HCT116 (cell line): ENCODE results near the gene GPAM. TPM values are rescaled to one million over a fixed set of nuclear protein-coding genes. Genes with fewer than 3 reads are reported as not detected.

ENCODE experiments used
- ATAC-seq: fragments of 200-7000 bp; cut with Tn5 transposase; 2 replicates; pipeline ENCODE4 v1.9.1; 2020; ENCODE audit warnings: mild to moderate bottlenecking, moderate library complexity
- BruUV-seq: library from RNA; stranded (reverse); fragments of 400-500 nt; replicated peaks from 2 replicates; lab custom pipeline; 2021; lab: Mats Ljungman, UMichigan
- CTCF ChIA-PET: fragments of 300-600 bp; sonication (Branson Sonifier 250); formaldehyde crosslinking; loops from one replicate; lab custom pipeline; 2021; ENCODE audit warnings: antibody characterized with exemption; lab: Charles Lee
- POLR2A ChIA-PET: fragments of 300-600, 350-600 bp; sonication (Branson Sonifier 250); formaldehyde crosslinking; loops from one replicate; lab custom pipeline; 2021; ENCODE audit warnings: antibody characterized with exemption; lab: Charles Lee
- RAD21 ChIA-PET, 2 experiments: fragments of 300-600 bp; sonication (Branson Sonifier 250); formaldehyde crosslinking; loops; one replicate each; lab custom pipeline; 2023; ENCODE audit warnings: low total read pairs in 2 of 2; ENCODE audit not compliant: uncharacterized antibody in 2 of 2, unreplicated experiment in 2 of 2, low non-redundant PET in 1 of 2; lab: Charles Lee
- DNase-seq: peaks from one replicate; pipeline ENCODE4 v3.0.0-alpha.2; 2010; ENCODE audit warnings: low read depth, low spot score
- H2AFZ ChIP-seq: fragments of 200-600 bp; shearing (Covaris generic), sonication (generic); 2 replicates; pipeline ENCODE4 v1.6.1; 2017; ENCODE audit warnings: low read depth, mixed run types, mixed read lengths, antibody characterized with exemption, low read length; ENCODE audit not compliant: poor library complexity, severe bottlenecking
- H3K27ac ChIP-seq: 2 replicates; pipeline ENCODE4 v1.5.1; 2012; ENCODE audit warnings: low read depth, low read length
- H3K27me3 ChIP-seq: fragments of 200-600 bp; sonication (generic); 2 replicates; pipeline ENCODE4 v1.6.1; 2016; ENCODE audit warnings: mixed run types, low read length, mixed read lengths; ENCODE audit not compliant: insufficient read depth
- H3K36me3 ChIP-seq, 2 experiments: fragments of 200-500 bp in 1 of 2; fragments of 200-600 bp in 1 of 2; sonication (Bioruptor generic) in 1 of 2; sonication (generic) in 1 of 2; 2 replicates each; pipeline versions ENCODE4 v1.5.1 to v1.6.1; 2014 to 2016; ENCODE audit warnings: low read length in 2 of 2, inconsistent platforms in 1 of 2, mixed read lengths in 1 of 2, mixed run types in 1 of 2; ENCODE audit not compliant: insufficient read depth in 2 of 2, control insufficient read depth in 1 of 2
- H3K4me1 ChIP-seq, 2 experiments: fragments of 200-600 bp in 1 of 2; sonication (generic) in 1 of 2; 2 replicates each; pipeline versions ENCODE4 v1.5.1 to v1.6.1; 2012 to 2017; ENCODE audit warnings: low read length in 2 of 2, inconsistent platforms in 1 of 2, mild to moderate bottlenecking in 1 of 2, mixed read lengths in 1 of 2, mixed run types in 1 of 2, moderate library complexity in 1 of 2; ENCODE audit not compliant: insufficient read depth in 2 of 2, control insufficient read depth in 1 of 2
- H3K4me2 ChIP-seq: fragments of 200-600 bp; sonication (generic); 2 replicates; pipeline ENCODE4 v1.6.1; 2017; ENCODE audit warnings: mixed run types, low read length, mixed read lengths
- H3K4me3 ChIP-seq, 2 experiments: fragments of 200-600 bp in 1 of 2; sonication (generic) in 1 of 2; replicated peaks in 1 of 2; 2 replicates each; pipeline ENCODE4 v1.5.1; 2011 to 2016; ENCODE audit warnings: low read length in 2 of 2, control low read depth in 1 of 2, low read depth in 1 of 2, mild to moderate bottlenecking in 1 of 2, mixed read lengths in 1 of 2, mixed run types in 1 of 2
- H3K79me2 ChIP-seq: fragments of 200-600 bp; sonication (generic); 2 replicates; pipeline ENCODE4 v1.6.1; 2017; ENCODE audit warnings: mild to moderate bottlenecking, mixed run types, low read length, moderate library complexity, mixed read lengths; ENCODE audit not compliant: insufficient read depth
- H3K9ac ChIP-seq: fragments of 200-600 bp; sonication (generic); 2 replicates; pipeline ENCODE4 v1.6.1; 2016; ENCODE audit warnings: low read length, mixed read lengths
- H3K9me2 ChIP-seq: fragments of 200-600 bp; sonication (generic), shearing (Covaris generic); 2 replicates; pipeline ENCODE4 v1.6.1; 2017; ENCODE audit warnings: mixed run types, mild to moderate bottlenecking, moderate library complexity; ENCODE audit not compliant: insufficient read depth
- H3K9me3 ChIP-seq, 2 experiments: fragments of 200-500 bp in 1 of 2; fragments of 200-600 bp in 1 of 2; sonication (Bioruptor generic) in 1 of 2; sonication (generic) in 1 of 2; 2 replicates each; pipeline ENCODE4 v1.6.1; 2014 to 2017; ENCODE audit warnings: low read length in 2 of 2, mixed read lengths in 2 of 2, inconsistent platforms in 1 of 2, low read depth in 1 of 2, mild to moderate bottlenecking in 1 of 2, mixed run types in 1 of 2, moderate library complexity in 1 of 2; ENCODE audit not compliant: control insufficient read depth in 1 of 2, insufficient read depth in 1 of 2
- H4K20me1 ChIP-seq: fragments of 200-600 bp; sonication (generic), shearing (Covaris generic); 2 replicates; pipeline ENCODE4 v1.6.1; 2017; ENCODE audit warnings: mixed run types, mild to moderate bottlenecking, moderate library complexity; ENCODE audit not compliant: insufficient read depth
- CTCF ChIP-seq, 3 experiments: fragments of 200-600 bp in 1 of 3; sonication (generic) in 1 of 3; IDR thresholded peaks in 2 of 3; conservative IDR thresholded peaks in 1 of 3; 2 replicates each; pipeline ENCODE4 v1.5.1; 2012 to 2017; ENCODE audit warnings: low read depth in 2 of 3, low read length in 2 of 3, antibody characterized with exemption in 1 of 3, borderline replicate concordance in 1 of 3, control low read depth in 1 of 3, mild to moderate bottlenecking in 1 of 3, mixed read lengths in 1 of 3, mixed run types in 1 of 3, moderate library complexity in 1 of 3; ENCODE audit not compliant: insufficient read depth in 1 of 3
- ELF1 ChIP-seq: IDR thresholded peaks from 2 replicates; pipeline ENCODE4 v1.6.1; 2012; ENCODE audit warnings: low read depth, borderline replicate concordance
- EZH2 ChIP-seq: fragments of 200-600 bp; sonication (generic); IDR thresholded peaks from 2 replicates; pipeline ENCODE4 v1.6.1; 2017; ENCODE audit warnings: antibody characterized with exemption, mixed run types
- FOSL1 ChIP-seq: IDR thresholded peaks from 2 replicates; pipeline ENCODE4 v1.6.1; 2012; ENCODE audit warnings: low read depth
- POLR2A ChIP-seq: IDR thresholded peaks from 2 replicates; pipeline ENCODE4 v1.7.0; 2011; ENCODE audit warnings: borderline replicate concordance; ENCODE audit not compliant: insufficient read depth, insufficient read length; ENCODE audit errors: extremely low read depth
- POLR2AphosphoS5 ChIP-seq: IDR thresholded peaks from 2 replicates; pipeline ENCODE4 v1.6.1; 2011; ENCODE audit warnings: mild to moderate bottlenecking, low read depth, low read length, moderate library complexity
- SP1 ChIP-seq: IDR thresholded peaks from 2 replicates; pipeline ENCODE4 v1.6.1; 2012; ENCODE audit warnings: low read depth
- YY1 ChIP-seq: IDR thresholded peaks from 2 replicates; pipeline ENCODE4 v1.6.1; 2011; ENCODE audit warnings: low read length, low read depth, moderate library complexity, mild to moderate bottlenecking; ENCODE audit not compliant: insufficient replicate concordance; ENCODE audit errors: extremely low read depth
- ZBTB33 ChIP-seq: IDR thresholded peaks from 2 replicates; pipeline ENCODE4 v1.6.1; 2011; ENCODE audit warnings: mild to moderate bottlenecking, low read length, moderate library complexity; ENCODE audit not compliant: insufficient replicate concordance; ENCODE audit errors: extremely low read depth
- ZNF274 ChIP-seq: fragments of 200-500 bp; sonication (Bioruptor generic); IDR thresholded peaks from 2 replicates; pipeline ENCODE4 v1.6.1; 2014; ENCODE audit warnings: mild to moderate bottlenecking, low read depth, low read length, inconsistent platforms
- intact Hi-C: fragments of 100-400 bp; cut with micrococcal nuclease; formaldehyde crosslinking; loops from 2 replicates; pipeline ENCODE4 v1.10.0; 2022
- total RNA-seq: library from RNA; stranded (reverse); gene quantifications from one replicate; pipeline ENCODE4 v1.2.1, GENCODE V29; 2021; ENCODE audit not compliant: unreplicated experiment
- TF ChIP-seq, protein P1 (sequence below): IDR thresholded peaks from 2 replicates; pipeline ENCODE4 v1.6.1; 2012

Gene GPAM
- total RNA-seq, 1 experiment from 2014 or later: 19.3 TPM

- H4K20me1 ChIP-seq: no peaks in the 10 kb centered on the region
- ChIA-PET CTCF (no interaction called here), POLR2A (no interaction called here), RAD21 (no interaction called here)
- ATAC-seq: peak; percentile 61
- DNase-seq: no peak
- no peak overlapping the region for H3K27ac ChIP-seq
- H3K9ac ChIP-seq: no peak overlapping the region
- no peaks in the 10 kb centered on the region; the same call in 1 of the 2 replicates for H3K27me3 ChIP-seq
- no peaks in the 10 kb centered on the region for H3K9me2 ChIP-seq
- H3K4me3 ChIP-seq: no peak overlapping the region
- no peak overlapping the region for H3K4me2 ChIP-seq
- H2AFZ ChIP-seq: no peak overlapping the region
- TF ChIP-seq, protein P1, sequence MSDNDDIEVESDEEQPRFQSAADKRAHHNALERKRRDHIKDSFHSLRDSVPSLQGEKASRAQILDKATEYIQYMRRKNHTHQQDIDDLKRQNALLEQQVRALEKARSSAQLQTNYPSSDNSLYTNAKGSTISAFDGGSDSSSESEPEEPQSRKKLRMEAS: no peak
- TF ChIP-seq YY1 (no peak), ELF1 (no peak), ZNF274 (no peak), POLR2A (no peak), CTCF (IDR thresholded peaks at IDR 0.05 in 2 of 3, conservative IDR thresholded peaks at IDR 0.05 in 1 of 3; ENCODE audit: borderline replicate concordance in 1 of 3, insufficient read depth in 1 of 3, low read depth in 2 of 3, low read length in 2 of 3) (no peak), FOSL1 (no peak), EZH2 (no peak), POLR2AphosphoS5 (no peak), SP1 (no peak), ZBTB33 (no peak)
- H3K4me1 ChIP-seq: no peaks in the 10 kb centered on the region
- intact Hi-C loops: no loop called here
- BruUV-seq: no TSS peak
- no peaks in the 10 kb centered on the region for H3K79me2 ChIP-seq
- no peaks in the 10 kb centered on the region; a peak in 1 of 4 replicates for H3K9me3 ChIP-seq
- no peaks in the 10 kb centered on the region for H3K36me3 ChIP-seq
These were observed 7.6 kb upstream of the GPAM start for GRCh38 chr10:112191041-112191590.
